Measurements from ENCODE around the gene PTK7.

The PTK7 gene

GRCh38 chr6:43122146-43122545 is 46.0 kb downstream of the PTK7 start:
- in situ Hi-C loops (cut with MboI; ENCODE audit: low sequenced_read_pairs, unreplicated experiment), result no loop called here
- DNase-seq (ENCODE audit: low spot score), result no peak
- no peak for TF ChIP-seq CTCF (IDR thresholded peaks at IDR 0.05; ENCODE audit: borderline replicate concordance, control extremely low read depth, extremely low read depth, insufficient read depth, missing control alignments)

- no peak for DNase-seq (ENCODE audit: low spot score)
- in situ Hi-C loops (cut with MboI; ENCODE audit: low sequenced_read_pairs, unreplicated experiment), result no loop called here
- TF ChIP-seq CTCF (IDR thresholded peaks at IDR 0.05; ENCODE audit: borderline replicate concordance, control extremely low read depth, extremely low read depth, insufficient read depth, missing control alignments), result no peak
These were observed 47.6 kb downstream of the PTK7 start for GRCh38 chr6:43123461-43124314.

- DNase-seq (ENCODE audit: low spot score), result no peak
- TF ChIP-seq CTCF (IDR thresholded peaks at IDR 0.05; ENCODE audit: borderline replicate concordance, control extremely low read depth, extremely low read depth, insufficient read depth, missing control alignments), result no peak
- in situ Hi-C loops (cut with MboI; ENCODE audit: low sequenced_read_pairs, unreplicated experiment), result no loop called here
These were observed 48.4 kb downstream of the PTK7 start for GRCh38 chr6:43124481-43124880.

- in situ Hi-C loops (cut with MboI; ENCODE audit: low sequenced_read_pairs, unreplicated experiment), result no loop called here
- DNase-seq (ENCODE audit: low spot score), result no peak
- TF ChIP-seq CTCF (IDR thresholded peaks at IDR 0.05; ENCODE audit: borderline replicate concordance, control extremely low read depth, extremely low read depth, insufficient read depth, missing control alignments), result no peak
These were observed 49.0 kb downstream of the PTK7 start for GRCh38 chr6:43125119-43125518.

- no peak for TF ChIP-seq CTCF (IDR thresholded peaks at IDR 0.05; ENCODE audit: borderline replicate concordance, control extremely low read depth, extremely low read depth, insufficient read depth, missing control alignments)
- in situ Hi-C loops (cut with MboI; ENCODE audit: low sequenced_read_pairs, unreplicated experiment), result no loop called here
- no peak for DNase-seq (ENCODE audit: low spot score)
These were observed 49.4 kb downstream of the PTK7 start for GRCh38 chr6:43125555-43125954.

GRCh38 chr6:43127180-43127579 is 51.1 kb downstream of the PTK7 start:
- in situ Hi-C loops (cut with MboI; ENCODE audit: low sequenced_read_pairs, unreplicated experiment), result no loop called here
- TF ChIP-seq CTCF (IDR thresholded peaks at IDR 0.05; ENCODE audit: borderline replicate concordance, control extremely low read depth, extremely low read depth, insufficient read depth, missing control alignments), result no peak
- no peak for DNase-seq (ENCODE audit: low spot score)
